Osteoblast (primary cell): ENCODE data around the gene ADCY10. TPM values are rescaled to one million over a fixed set of nuclear protein-coding genes. Genes with fewer than 3 reads are reported as not detected.
A peak's percentile ranks its signal among the peaks of the same experiment; 100 is the strongest.

Experiments
- DNase-seq: peaks from one replicate; pipeline ENCODE4 v3.0.0; 2011; ENCODE audit warnings: low spot score, mixed read lengths; ENCODE audit not compliant: insufficient read length; ENCODE audit errors: missing footprints
- H2AFZ ChIP-seq: 2 replicates; pipeline ENCODE4 v1.6.0; 2011; ENCODE audit warnings: mild to moderate bottlenecking, low read length
- H3K27ac ChIP-seq: 2 replicates; pipeline ENCODE4 v1.5.1; 2011; ENCODE audit warnings: mild to moderate bottlenecking, low read depth, low read length, moderate library complexity
- H3K27me3 ChIP-seq: 2 replicates; pipeline ENCODE4 v1.6.0; 2012; ENCODE audit warnings: mild to moderate bottlenecking, control low read depth, inconsistent platforms, low read length, moderate library complexity; ENCODE audit not compliant: insufficient read depth
- H3K36me3 ChIP-seq: 2 replicates; pipeline ENCODE4 v1.5.1; 2011; ENCODE audit warnings: mild to moderate bottlenecking, low read length, control low read depth, moderate library complexity; ENCODE audit not compliant: insufficient read depth
- H3K4me1 ChIP-seq: 2 replicates; pipeline ENCODE4 v1.5.1; 2011; ENCODE audit warnings: mild to moderate bottlenecking, low read length, control low read depth, moderate library complexity; ENCODE audit not compliant: insufficient read depth
- H3K4me2 ChIP-seq: 2 replicates; pipeline ENCODE4 v1.6.0; 2011; ENCODE audit warnings: mild to moderate bottlenecking, low read length; ENCODE audit not compliant: insufficient read depth
- H3K4me3 ChIP-seq: fragments of 200-600 bp; sonication (generic); 3 replicates; pipeline ENCODE4 v1.5.1; 2012; ENCODE audit warnings: mild to moderate bottlenecking, low read length, inconsistent platforms; ENCODE audit not compliant: insufficient read depth
- H3K79me2 ChIP-seq: 2 replicates; pipeline ENCODE4 v1.6.0; 2012; ENCODE audit warnings: mild to moderate bottlenecking, low read length, control low read depth, inconsistent platforms; ENCODE audit not compliant: insufficient read depth
- H3K9me3 ChIP-seq: 2 replicates; pipeline ENCODE4 v1.5.1; 2011; ENCODE audit warnings: low read depth, low read length, control low read depth
- H4K20me1 ChIP-seq: 2 replicates; pipeline ENCODE4 v1.6.0; 2012; ENCODE audit warnings: mild to moderate bottlenecking, low read length, control low read depth; ENCODE audit not compliant: insufficient read depth
- total RNA-seq: library from RNA; depleted of rRNA; stranded (reverse); fragments of >200 nt; gene quantifications from 2 replicates; pipeline ENCODE4 v1.2.3, GENCODE V29; 2012
- TF ChIP-seq, protein P1 (sequence below): IDR thresholded peaks from 2 replicates; pipeline ENCODE4 v1.5.1; 2011; ENCODE audit warnings: mild to moderate bottlenecking, low read depth, low read length, moderate library complexity; ENCODE audit errors: extremely low read depth

The ADCY10 gene
- total RNA-seq, 1 donor = 0.36 TPM

DNA sequence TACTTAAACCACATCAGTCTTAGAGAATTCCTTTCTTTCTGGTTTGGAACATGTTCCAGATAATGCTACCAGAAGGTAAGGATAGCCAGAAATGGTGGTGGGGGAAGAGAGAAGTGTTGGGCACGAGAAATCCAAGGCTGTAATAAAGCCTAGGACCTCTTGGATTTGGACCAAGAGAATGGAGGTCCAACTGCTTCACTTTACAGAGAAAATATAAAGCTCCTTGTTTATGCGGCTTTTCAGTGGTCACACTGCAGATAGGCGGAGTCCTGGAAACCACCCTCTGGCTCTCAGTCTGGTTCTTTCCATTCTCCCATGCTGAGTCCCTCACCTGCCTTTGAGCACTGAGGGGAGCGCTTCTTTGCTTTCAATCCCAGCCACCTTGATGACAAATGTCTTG lies 87.8 kb downstream of the ADCY10 start:
- Histone ChIP-seq H3K27me3 (no peaks in the 10 kb centered on the region), H2AFZ (no peak overlapping the region), H4K20me1 (no peaks in the 10 kb centered on the region), H3K36me3 (no peaks in the 10 kb centered on the region), H3K27ac (no peak overlapping the region), H3K4me1 (peaks cover 9% of the 10 kb centered on the region), H3K4me2 (no peak overlapping the region), H3K79me2 (no peaks in the 10 kb centered on the region), H3K9me3 (no peaks in the 10 kb centered on the region), H3K4me3 (no peak overlapping the region)
- no peak for DNase-seq
- TF ChIP-seq, protein P1, sequence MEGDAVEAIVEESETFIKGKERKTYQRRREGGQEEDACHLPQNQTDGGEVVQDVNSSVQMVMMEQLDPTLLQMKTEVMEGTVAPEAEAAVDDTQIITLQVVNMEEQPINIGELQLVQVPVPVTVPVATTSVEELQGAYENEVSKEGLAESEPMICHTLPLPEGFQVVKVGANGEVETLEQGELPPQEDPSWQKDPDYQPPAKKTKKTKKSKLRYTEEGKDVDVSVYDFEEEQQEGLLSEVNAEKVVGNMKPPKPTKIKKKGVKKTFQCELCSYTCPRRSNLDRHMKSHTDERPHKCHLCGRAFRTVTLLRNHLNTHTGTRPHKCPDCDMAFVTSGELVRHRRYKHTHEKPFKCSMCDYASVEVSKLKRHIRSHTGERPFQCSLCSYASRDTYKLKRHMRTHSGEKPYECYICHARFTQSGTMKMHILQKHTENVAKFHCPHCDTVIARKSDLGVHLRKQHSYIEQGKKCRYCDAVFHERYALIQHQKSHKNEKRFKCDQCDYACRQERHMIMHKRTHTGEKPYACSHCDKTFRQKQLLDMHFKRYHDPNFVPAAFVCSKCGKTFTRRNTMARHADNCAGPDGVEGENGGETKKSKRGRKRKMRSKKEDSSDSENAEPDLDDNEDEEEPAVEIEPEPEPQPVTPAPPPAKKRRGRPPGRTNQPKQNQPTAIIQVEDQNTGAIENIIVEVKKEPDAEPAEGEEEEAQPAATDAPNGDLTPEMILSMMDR = no peak

DNA sequence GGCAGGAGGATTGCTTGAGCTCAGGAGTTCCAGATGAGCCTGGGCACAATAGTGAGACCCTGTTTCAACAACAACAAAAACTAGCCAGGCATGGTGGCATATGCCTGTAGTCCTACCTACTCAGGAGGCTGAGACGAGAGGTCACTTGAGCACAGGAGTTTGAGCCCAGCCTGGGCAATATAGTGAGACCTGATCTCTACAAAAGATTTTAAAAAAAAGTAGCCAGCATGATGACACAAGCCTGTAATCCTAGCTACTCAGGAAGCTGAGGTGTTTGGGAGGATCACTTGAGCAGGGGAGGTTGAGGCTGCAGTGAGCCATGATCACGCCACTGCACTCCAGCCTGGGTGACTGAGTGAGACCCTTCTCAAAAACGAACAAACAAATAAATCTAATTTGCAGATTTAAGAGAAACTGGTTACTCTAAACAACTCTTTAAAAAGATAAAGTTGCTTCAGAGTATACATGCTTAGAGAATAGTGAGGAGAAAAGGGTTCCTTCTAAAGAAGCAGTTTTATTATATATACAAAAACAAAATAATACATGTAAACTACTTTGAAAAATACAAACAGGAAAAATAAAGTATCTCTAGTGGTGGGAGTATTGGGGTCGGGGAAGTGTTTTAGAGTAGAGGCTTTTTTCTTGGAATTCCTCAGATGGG lies 88.4 kb downstream of the ADCY10 start:
- Histone ChIP-seq H3K36me3 (no peaks in the 10 kb centered on the region), H3K9me3 (no peaks in the 10 kb centered on the region), H2AFZ (no peak overlapping the region), H3K4me2 (no peak overlapping the region), H3K27ac (no peak overlapping the region), H4K20me1 (no peaks in the 10 kb centered on the region), H3K27me3 (no peaks in the 10 kb centered on the region), H3K4me3 (no peak overlapping the region), H3K4me1 (peaks cover 11% of the 10 kb centered on the region), H3K79me2 (no peaks in the 10 kb centered on the region)
- DNase-seq = no peak
- TF ChIP-seq, protein P1 = no peak

DNA sequence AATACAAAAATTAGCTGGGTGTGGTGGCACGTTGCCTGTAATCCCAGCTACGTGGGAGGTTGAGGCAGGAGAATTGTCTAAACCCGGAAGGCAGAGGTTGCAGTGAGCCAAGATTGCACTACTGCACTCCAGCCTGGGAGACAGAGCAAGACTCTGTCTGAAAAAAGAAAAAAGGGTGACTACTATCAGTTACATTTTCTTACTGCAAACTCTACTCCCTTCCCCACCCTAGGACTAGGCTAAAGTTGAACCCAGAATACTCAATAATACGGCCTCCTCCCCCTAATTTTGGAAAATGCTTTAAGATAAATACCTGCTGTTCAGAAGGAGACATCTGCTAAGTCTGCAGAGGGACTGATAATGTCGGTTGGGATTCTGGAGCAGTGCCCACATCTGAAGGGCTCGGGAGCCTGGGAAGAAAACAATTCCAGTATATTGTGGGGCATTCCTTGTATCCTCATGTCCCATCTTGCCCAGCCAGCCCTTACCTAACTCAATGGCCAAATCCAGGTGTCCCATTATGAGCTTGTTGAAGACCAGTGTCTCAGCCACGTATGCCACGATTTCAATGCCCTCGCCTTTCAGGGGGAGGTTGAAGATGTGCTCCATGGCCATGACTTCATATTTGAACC lies 89.7 kb downstream of the ADCY10 start:
- H3K4me1 ChIP-seq = peaks cover 16% of the 10 kb centered on the region
- no peak overlapping the region for H2AFZ ChIP-seq
- no peak overlapping the region for H3K4me2 ChIP-seq
- H3K27me3 ChIP-seq = no peaks in the 10 kb centered on the region
- no peaks in the 10 kb centered on the region for H3K79me2 ChIP-seq
- H3K4me3 ChIP-seq = no peak overlapping the region
- no peak overlapping the region for H3K27ac ChIP-seq
- no peaks in the 10 kb centered on the region for H4K20me1 ChIP-seq
- TF ChIP-seq, protein P1 = no peak
- no peaks in the 10 kb centered on the region for H3K9me3 ChIP-seq
- no peaks in the 10 kb centered on the region for H3K36me3 ChIP-seq
- DNase-seq = peak; percentile 69

DNA sequence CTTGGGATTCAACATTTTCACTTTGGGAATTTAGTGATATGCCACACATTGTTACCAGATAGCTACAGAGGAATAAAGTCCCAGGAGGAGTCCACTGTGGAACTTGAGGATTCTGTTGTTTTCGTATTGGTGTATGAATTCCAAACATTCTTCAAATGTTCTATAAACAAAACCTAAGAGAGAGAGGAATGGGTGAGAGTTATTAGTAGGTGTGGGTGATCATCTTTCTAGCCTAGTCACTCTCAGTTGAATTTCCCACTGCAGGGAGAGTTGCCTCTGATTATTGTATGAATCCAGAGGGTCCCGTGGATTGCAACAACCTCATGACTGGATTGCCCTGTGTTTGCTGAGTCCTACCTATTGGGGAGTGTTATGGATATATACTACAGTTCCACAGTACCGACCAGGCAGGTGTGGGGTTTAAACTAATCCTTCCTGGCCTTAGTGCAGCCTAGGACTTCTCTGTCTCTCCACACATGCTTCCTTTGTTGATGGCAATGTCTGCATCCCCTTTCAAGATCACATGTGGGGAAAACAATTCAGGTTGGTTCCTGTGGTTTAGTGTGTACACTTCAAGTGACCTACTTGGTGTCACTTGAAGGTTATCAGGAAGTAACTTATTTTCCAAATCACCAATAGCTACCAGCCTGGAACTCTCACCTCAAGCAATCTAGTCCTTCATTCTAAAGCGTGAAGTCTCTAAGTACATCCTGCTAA lies 91.8 kb downstream of the ADCY10 start:
- peaks cover 16% of the 10 kb centered on the region for H3K4me1 ChIP-seq
- no peaks in the 10 kb centered on the region for H3K36me3 ChIP-seq
- no peak overlapping the region for H3K4me2 ChIP-seq
- H2AFZ ChIP-seq = no peak overlapping the region
- no peak for DNase-seq
- TF ChIP-seq, protein P1 = no peak
- no peaks in the 10 kb centered on the region for H3K9me3 ChIP-seq
- H3K27me3 ChIP-seq = no peaks in the 10 kb centered on the region
- H3K79me2 ChIP-seq = no peaks in the 10 kb centered on the region
- no peak overlapping the region for H3K27ac ChIP-seq
- no peaks in the 10 kb centered on the region for H4K20me1 ChIP-seq
- no peak overlapping the region for H3K4me3 ChIP-seq
